Lung (tissue), 12 donors: ENCODE measurements around the gene DOCK7. TPM values are rescaled to one million over a fixed set of nuclear protein-coding genes. Genes with fewer than 3 reads are reported as not detected.

ENCODE experiments used
- ATAC-seq: fragments of 200-7000 bp; cut with Tn5 transposase; one replicate; pipeline ENCODE4 v1.9.1; 2020; ENCODE audit warnings: moderate number of reproducible peaks; ENCODE audit not compliant: insufficient read depth, low FRiP score
- DNase-seq, 3 donors: peaks; one replicate each; pipeline ENCODE4 v3.0.0-alpha.2; 2013 to 2017
- H3K27ac ChIP-seq, 2 donors: one replicate each; pipeline ENCODE4 v1.5.1; 2013; ENCODE audit warnings: mild to moderate bottlenecking in 2 of 2, moderate library complexity in 2 of 2, control low read depth in 1 of 2, inconsistent platforms in 1 of 2, low read depth in 1 of 2, low read length in 1 of 2
- H3K27me3 ChIP-seq, 3 donors: one replicate each; pipeline ENCODE4 v1.5.1; 2013; ENCODE audit warnings: low read length in 2 of 3; ENCODE audit not compliant: control insufficient read depth in 3 of 3, insufficient read depth in 3 of 3
- H3K36me3 ChIP-seq, 4 donors: one replicate each; pipeline ENCODE4 v1.5.1; 2013; ENCODE audit warnings: low read length in 4 of 4, mild to moderate bottlenecking in 1 of 4, moderate library complexity in 1 of 4; ENCODE audit not compliant: control insufficient read depth in 4 of 4, insufficient read depth in 4 of 4
- H3K4me1 ChIP-seq, 5 donors: one replicate each; pipeline ENCODE4 v1.5.1; 2013; ENCODE audit warnings: low read length in 5 of 5, mild to moderate bottlenecking in 2 of 5, moderate library complexity in 1 of 5; ENCODE audit not compliant: control insufficient read depth in 5 of 5, insufficient read depth in 5 of 5
- H3K4me3 ChIP-seq: one replicate; pipeline ENCODE4 v1.5.1; 2013; ENCODE audit warnings: mild to moderate bottlenecking, control low read depth, moderate library complexity
- H3K9ac ChIP-seq, 2 donors: one replicate each; pipeline ENCODE4 v1.5.1; 2013; ENCODE audit warnings: low read length in 2 of 2, control low read depth in 1 of 2; ENCODE audit not compliant: insufficient read depth in 1 of 2
- H3K9me3 ChIP-seq, 4 donors: one replicate each; pipeline ENCODE4 v1.5.1; 2013; ENCODE audit warnings: low read length in 3 of 4, mild to moderate bottlenecking in 1 of 4, moderate library complexity in 1 of 4; ENCODE audit not compliant: control insufficient read depth in 4 of 4, insufficient read depth in 3 of 4
- CTCF ChIP-seq: IDR thresholded peaks from 2 replicates; pipeline ENCODE4 v1.5.1; 2012; ENCODE audit warnings: mild to moderate bottlenecking; ENCODE audit errors: control extremely low read depth, extremely low read depth
- WGBS, 2 donors: extraction: QIAGEN DNeasy Blood & Tissue Kit; methylation state at CpG; one replicate each; pipeline ENCODE4 v1.1.7; 2013; 5-methylcytosine and 5-hydroxymethylcytosine counted together
- polyA plus RNA-seq, 2 donors: library from polyadenylated mRNA; stranded (reverse); fragments of 200-250 nt; gene quantifications; one replicate each; pipeline ENCODE4 v1.2.1, GENCODE V29; 2013
- total RNA-seq, 2 donors: library from RNA; depleted of rRNA in 1 of 2; stranded (reverse); fragments of >200 nt in 1 of 2; gene quantifications; one replicate each; pipeline ENCODE4 v1.2.1, GENCODE V29; 2014 to 2021
- donor health status: control.
- donor health status: control.
- donor health status: Bipolar disorder and iron deficiency.
- donor health status: healthy.
- donor health status: DM: yes; HTN: yes; CAD: no.

Gene DOCK7
- total and polyA plus RNA-seq, 4 donors, result 3.4 to 111 (median 20.2) TPM

GRCh38 chr1:62595647-62596046, 92.5 kb downstream of the DOCK7 start:
- Histone ChIP-seq H3K4me3 (no peak overlapping the region), H3K27me3 (no peaks in the 10 kb centered on the region), H3K4me1 (no peaks in the 10 kb centered on the region), H3K9me3 (no peaks in the 10 kb centered on the region), H3K27ac (no peak overlapping the region), H3K36me3 (peaks cover 0 to 3% (median 0%) of the 10 kb centered on the region in 4 donors), H3K9ac (no peak overlapping the region)
- no peak for ATAC-seq
- TF ChIP-seq CTCF, result no peak
- 90 to 93% methylated on average over 3 of the region's 3 CpGs for WGBS, 2 donors
- no peak for DNase-seq

GRCh38 chr1:62593825-62594394, 94.3 kb downstream of the DOCK7 start:
- WGBS, 2 donors, result 50 to 83% methylated on average over 2 of the region's 2 CpGs
- ATAC-seq, result no peak

GRCh38 chr1:62590970-62591368, 97.2 kb downstream of the DOCK7 start:
- H3K9me3 ChIP-seq, result no peaks in the 10 kb centered on the region
- no peaks in the 10 kb centered on the region for H3K27me3 ChIP-seq
- no peaks in the 10 kb centered on the region for H3K4me1 ChIP-seq
- H3K36me3 ChIP-seq, result peaks cover 0 to 4% (median 1%) of the 10 kb centered on the region in 4 donors
- WGBS, 2 donors, result 96 to 100% methylated on average over 1 of the region's 1 CpG
- ATAC-seq, result no peak
- TF ChIP-seq CTCF, result no peak
- H3K4me3 ChIP-seq, result no peak overlapping the region
- H3K9ac ChIP-seq, result no peak overlapping the region
- H3K27ac ChIP-seq, result no peak overlapping the region
- no peak for DNase-seq

More at GRCh38 chr1:62593825-62594394, 94.3 kb downstream of the DOCK7 start:
- Histone ChIP-seq H3K9ac (no peak overlapping the region), H3K4me3 (no peak overlapping the region), H3K27ac (no peak overlapping the region), H3K27me3 (no peaks in the 10 kb centered on the region), H3K4me1 (no peaks in the 10 kb centered on the region), H3K9me3 (no peaks in the 10 kb centered on the region), H3K36me3 (peaks cover 0 to 4% (median 0%) of the 10 kb centered on the region in 4 donors)
- TF ChIP-seq CTCF, result no peak
- DNase-seq, result no peak
